Hematopoietic multipotent progenitor cell treated with erythropoietin and hydrocortisone succinate and interleukin-3 and kit ligand, for 4 days (in vitro differentiated cells): ENCODE measurements around the gene C5orf52.
"Not testable (repeated sequence)": the region's sequence is repeated elsewhere in the genome, so short reads cannot be mapped to it uniquely, and the experiment has no call there.

Source experiments
- DNase-seq: peaks from one replicate; pipeline ENCODE4 v3.0.0-alpha.2; 2015

C5orf52 gene

DNA sequence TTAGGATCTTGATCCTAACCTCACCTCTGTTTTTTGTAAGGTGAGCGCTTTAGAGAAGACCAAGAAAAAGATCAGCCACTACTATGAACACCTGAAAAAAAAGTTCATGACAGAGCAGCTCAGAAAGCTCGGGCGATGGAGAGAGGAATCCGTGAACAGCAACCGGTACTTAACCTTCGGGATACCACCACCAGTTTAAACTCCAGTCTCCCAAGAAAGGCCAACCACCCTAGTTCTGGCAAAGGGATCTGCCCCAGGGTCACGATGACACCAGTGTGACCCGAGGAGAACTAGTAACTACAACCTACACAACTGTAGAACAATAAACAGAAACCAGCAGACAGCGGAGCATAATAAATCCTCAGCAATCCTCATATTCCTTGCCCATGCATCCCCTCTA is 8.5 kb downstream of the C5orf52 start:
- DNase-seq, result no peak

DNA sequence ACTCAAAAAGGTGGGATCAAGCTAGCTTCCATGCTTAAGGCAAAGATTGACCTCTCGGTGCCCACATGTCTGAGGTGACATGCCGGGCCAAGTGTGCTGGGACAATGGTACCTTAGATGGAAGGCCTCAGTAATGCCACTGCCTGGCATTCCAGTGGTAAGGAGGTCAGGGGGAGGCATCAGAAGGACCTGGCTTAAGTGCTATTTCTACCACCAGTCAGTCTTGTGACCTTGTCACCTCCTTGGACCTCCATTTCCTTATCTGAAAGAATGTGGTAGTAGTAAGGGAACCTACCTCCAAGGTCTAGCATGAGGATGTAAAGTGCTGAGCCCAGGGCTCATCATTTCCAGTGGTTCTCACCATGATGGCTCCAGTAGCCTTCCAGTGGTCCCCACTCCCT is 8.9 kb downstream of the C5orf52 start:
- DNase-seq, result no peak

GRCh38 chr5:157681048-157681447 is 9.7 kb downstream of the C5orf52 start:
- DNase-seq, result no peak

GRCh38 chr5:157682257-157682656 is 10.9 kb downstream of the C5orf52 start:
- DNase-seq, result no peak

- DNase-seq, result not testable (repeated sequence)
Measured at GRCh38 chr5:157686276-157687197, 15.2 kb downstream of the C5orf52 start.

- no peak for DNase-seq
Measured at GRCh38 chr5:157687198-157687554, 15.8 kb downstream of the C5orf52 start.

DNA sequence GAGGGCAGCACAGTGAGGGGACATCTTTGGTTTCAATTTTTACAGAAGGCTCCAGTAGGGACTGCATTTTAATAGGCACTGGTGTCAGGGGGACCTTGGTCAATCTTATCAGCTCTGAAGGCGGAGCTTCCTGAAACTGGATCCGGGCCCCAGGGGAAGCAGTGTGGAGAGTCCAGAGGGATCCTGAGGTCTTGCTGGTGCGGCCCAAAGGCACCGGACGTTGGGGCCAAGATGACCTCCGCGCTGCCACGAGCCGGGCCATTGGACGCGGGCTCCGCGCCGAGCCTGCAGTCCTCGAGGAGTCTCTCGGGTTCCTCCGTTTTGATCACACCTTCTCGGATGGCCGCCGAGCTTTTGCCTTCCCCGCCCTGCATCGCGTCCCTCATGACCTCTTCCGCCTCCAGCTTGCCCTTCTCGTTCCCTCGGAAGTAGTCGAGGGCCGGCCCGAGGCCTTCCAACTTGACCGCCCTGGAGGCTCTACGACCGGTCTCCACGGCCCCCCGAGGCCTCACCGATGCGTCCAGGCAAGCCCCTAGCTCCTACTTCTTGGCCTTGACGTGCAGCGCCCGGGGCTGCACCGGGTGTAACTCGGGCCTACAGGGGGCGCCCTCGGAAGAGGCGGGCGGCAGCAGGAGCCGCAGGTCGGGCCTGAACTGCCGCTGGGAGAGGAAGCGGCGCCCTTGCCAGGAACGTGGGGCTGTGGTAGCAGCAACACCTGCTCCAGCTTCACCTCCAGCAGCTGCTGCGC is 18.8 kb downstream of the C5orf52 start:
- peak; percentile 28 for DNase-seq

- DNase-seq, result no peak
Measured at GRCh38 chr5:157690690-157691433, 19.5 kb downstream of the C5orf52 start.

DNA sequence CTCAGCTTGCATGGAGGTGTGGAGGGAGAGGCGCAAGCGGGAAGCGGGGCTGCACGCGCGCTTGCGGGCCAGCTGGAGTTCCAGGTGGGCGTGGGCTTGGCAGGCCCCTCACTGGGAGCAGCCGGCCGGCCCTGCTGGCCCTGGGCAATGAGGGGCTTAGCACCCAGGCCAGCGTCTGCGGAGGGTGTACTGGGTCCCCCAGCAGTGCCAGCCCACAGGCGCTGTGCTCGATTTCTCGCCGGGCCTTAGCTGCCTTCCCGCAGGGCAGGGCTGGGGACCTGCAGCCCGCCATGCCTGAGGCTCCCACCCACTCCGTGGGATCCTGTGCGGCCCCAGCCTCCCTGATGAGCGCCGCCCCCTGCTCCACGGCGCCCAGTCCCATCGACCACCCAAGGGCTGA is 22.5 kb downstream of the C5orf52 start:
- not testable (repeated sequence) for DNase-seq

DNA sequence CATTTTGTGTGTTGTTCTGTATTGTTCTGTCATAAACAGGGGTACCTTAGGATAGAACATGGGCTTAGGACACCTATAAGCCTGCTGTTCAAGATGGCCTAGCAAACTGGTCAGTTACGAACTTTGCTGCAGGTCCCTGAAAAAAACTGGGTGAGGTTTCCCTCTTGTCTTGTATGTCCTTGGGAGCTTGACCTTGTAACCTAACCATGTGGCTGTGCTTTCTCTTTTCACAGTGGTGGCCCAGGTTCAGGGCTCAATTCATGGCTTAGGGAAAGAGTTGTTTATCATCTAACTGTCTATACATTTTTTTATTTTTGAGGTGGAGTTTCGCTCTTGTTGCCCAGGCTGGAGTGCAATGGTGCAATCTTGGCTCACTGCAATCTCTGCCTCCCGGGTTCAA is 24.8 kb downstream of the C5orf52 start:
- DNase-seq, result not testable (repeated sequence)

- DNase-seq, result not testable (repeated sequence)
Measured at GRCh38 chr5:157698674-157699073, 27.3 kb downstream of the C5orf52 start.

DNA sequence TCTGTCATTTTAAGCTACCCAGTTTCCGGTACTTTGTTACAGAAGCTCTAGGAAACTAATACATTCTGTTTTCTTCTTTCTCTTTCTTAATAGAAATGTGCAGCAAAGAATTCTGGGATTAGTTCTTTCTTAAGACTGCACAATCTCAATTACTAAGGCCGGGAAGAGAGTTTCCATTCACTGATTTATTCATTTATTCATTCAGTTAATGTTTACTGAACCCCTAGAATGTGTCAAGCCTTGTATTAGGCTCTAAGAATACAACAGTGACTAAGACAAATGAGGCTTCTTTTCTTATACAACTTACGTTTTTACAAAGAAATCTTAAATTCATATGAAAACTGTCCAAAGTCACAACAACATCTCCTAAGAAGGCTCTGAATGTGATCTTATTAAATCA is 32.4 kb downstream of the C5orf52 start:
- no peak for DNase-seq

DNA sequence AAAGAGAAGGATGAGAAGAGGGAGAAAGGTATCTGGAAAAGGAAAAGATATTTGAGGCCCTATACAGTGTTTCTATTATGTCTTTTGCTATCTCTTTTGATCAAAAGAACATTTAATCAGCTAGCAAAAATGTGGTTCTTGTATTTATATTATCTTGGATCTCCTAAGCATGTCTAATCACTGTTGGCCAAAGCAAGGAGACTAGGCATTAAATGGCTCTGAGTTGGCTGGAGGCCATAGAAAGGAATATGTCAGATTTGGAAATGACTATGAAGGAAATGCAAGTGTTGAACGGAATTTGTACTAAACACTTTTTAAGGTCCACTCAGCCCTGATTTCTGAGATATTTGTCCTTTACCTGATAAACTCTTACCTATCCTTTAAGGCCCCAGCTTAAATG is 37.5 kb downstream of the C5orf52 start:
- DNase-seq, result no peak

GRCh38 chr5:157709346-157709745 is 38.0 kb downstream of the C5orf52 start:
- no peak for DNase-seq

DNA sequence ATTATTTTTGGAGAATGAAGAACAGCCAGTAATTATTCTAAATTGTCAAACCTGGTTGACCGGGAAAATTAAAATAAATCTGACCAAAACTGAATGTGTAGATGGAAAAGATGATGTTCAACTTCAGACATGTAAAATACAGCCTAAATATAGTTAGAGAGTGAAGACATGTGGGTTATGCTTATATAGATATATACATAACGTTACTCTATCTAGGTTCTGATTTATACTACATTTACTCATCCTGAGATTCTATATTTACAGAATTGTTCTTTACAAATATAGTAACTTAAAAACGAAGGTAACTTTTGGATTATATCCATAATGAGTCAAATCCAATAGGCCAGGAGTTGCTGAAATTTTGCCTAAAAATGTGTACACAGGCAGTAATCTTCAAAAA is 39.1 kb downstream of the C5orf52 start:
- no peak for DNase-seq

GRCh38 chr5:157710882-157711281 is 39.5 kb downstream of the C5orf52 start:
- DNase-seq, result no peak

DNA sequence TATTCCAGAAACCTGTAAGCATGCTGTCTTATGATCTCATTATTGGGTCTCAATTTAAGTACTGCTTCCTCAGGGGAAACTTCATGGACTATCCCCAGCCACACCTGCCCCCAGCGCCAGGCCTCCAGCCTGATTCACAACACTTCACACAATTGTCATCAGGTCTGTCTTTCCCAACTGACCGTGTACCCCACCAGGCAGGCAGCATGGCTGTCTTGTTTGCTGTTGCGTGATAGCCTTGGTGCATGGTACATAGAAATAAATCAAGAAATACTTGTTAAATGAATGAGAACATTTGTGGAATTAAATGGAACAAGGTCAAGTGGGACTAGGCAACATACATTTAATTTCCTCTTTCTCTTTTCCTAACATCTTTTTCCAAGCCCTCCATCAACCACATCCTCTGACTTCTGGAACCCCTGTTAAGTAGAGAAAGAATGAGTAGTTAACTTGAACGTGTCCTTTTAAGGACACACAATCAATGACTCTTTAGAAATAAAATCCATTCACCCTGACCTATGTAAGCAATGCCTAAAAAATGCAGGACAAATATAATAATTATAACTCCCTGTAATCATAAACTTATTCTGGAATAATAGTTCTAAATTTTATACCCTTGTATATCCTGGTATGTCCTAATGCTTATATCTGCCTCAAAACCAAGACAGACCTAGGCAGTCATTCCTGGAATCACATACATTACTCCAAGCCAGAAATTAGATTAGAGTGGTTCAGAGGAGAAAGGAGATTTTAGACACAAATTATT is 42.7 kb downstream of the C5orf52 start:
- no peak for DNase-seq

DNA sequence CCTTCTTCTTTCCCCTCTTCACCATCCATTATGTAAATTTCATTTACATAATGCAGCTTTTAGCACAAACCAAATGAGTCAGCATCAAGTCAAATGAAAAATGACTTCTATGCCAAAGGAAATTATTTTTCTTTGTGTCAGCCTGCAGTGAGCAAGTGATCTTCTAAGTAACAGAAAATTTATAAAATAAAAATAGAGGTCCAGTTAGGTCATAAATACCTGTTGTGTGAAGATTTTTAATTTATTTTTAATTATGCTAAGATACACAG is 43.2 kb downstream of the C5orf52 start:
- DNase-seq, result no peak

- peak; percentile 78 for DNase-seq
Measured at GRCh38 chr5:157718519-157718918, 47.2 kb downstream of the C5orf52 start.

DNA sequence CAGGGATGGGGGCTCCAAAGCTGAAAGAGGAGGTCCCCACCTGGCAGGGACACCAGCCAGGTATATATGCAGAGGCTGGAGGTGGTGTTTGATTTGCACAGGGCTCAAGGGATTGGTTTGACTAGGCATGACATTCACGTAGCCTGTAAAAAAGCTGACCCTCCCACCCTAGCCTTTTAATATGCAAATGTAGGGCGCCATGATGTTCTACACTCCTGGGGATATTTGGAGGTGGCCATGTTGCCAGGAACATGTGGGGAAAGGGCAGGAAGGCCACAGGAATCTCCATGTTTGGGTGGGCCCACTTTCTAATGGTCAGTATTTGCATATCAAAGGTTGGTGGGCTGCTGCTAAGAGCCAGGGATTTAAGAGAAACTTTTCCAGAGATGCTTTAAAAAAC is 47.9 kb downstream of the C5orf52 start:
- DNase-seq, result no peak

GRCh38 chr5:157721159-157721558 is 49.8 kb downstream of the C5orf52 start:
- DNase-seq, result no peak

DNA sequence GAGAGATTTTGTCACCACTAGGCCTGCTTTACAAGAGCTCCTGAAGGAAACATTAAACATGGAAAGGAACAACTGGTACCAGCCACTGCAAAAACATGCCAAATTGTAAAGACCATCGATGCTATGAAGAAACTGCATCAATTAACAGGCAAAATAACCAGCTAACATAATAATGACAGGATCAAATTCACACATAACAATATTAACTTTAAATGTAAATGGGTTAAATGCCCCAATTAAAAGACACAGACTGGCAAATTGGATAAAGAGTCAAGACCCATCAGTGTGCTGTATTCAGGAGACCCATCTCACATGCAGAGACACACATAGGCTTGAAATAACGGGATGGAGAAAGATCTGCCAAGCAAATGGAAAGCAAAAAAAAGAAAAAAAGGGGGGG is 51.6 kb downstream of the C5orf52 start:
- not testable (repeated sequence) for DNase-seq

DNA sequence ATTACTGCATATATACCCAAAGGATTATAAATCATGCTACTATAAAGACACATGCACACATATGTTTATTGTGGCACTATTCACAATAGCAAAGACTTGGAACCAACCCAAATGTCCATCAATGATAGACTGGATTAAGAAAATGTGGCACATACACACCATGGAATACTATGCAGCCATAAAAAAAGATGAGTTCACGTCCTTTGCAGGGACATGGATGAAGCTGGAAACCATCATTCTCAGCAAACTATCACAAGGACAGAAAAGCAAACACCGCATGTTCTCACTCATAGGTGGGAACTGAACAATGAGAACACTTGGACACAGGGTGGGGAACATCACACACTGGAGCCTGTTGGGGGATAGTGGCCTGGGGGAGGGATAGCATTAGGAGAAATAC is 55.3 kb downstream of the C5orf52 start:
- not testable (repeated sequence) for DNase-seq
